ENCODE data around the gene SYT3.
"Not testable (repeated sequence)": the region's sequence is repeated elsewhere in the genome, so short reads cannot be mapped to it uniquely, and the experiment has no call there.

SYT3 gene

DNA sequence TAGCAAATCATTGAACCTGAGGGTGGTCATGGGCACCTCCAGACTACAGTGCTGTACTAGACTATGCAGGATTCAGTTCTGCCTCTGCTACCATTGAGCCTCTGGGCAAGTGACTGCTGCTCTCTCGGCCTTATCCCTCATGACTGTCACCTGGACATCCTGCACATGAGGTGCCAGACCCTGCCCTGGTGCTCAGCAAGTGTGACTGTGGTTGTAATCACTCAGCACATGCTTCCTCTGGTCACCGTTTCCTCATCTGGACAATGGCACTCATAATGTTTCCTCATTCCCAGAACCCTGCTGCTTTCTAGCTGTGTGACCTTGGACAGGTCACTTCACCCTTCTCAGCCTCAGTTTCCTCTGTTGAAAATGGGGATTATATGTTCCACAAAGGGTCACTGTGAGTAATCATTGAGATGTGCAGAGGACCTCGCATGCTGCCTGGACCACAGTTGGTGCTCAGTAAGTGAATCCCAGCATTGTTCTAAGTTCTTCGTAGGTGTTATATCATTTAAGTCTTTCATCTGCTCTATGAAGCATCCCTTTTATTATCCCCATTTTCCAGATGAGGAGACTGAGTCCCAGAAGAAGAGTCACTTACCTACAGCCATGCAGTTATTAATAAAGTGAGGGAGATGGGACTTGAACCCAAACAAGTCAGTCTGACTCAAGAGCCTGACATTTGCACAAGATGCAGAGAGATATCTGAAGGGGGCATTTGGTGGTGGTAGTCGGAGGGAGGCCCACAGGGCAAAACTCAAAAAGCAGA is 3.2 kb downstream of the SYT3 start:
- DNase-seq (ENCODE audit: low spot score) = no peak

DNA sequence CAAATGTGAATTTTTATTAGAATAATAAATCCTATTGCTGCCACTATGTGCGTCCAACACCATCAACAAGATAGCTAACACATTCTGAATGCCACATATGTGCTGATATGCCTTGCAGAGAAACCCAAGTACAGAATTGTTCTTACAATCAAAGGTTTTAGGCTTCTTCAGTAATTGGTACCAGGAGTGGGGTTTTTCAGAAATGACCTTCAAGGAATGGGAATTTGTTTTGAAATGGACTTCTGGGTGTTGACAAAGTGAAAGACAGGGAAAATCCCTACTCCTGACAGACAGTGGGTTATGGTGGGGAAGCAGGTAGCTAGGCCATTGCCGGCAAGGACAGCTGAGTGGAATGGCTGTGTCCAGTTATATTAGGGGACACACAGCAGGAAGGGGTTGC is 5.7 kb downstream of the SYT3 start:
- DNase-seq (ENCODE audit: low spot score) = no peak

DNA sequence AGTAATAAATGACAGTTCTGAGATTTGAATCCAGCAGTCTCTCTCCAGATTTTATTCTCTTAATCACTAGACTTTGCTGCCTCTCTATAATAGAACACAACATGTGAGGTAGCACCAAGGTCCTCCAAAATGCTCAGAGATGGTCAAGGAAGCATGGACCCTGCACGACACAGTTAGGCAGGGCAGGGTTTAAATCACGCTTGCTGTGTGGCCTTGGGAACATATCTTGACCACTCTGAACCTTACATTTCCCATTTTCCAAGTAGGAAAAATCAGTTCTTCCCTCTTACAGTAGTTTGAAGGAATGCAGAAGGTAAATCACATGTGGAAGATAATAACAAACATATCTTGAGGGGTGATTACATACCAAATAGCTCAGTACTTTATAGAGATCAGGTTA is 6.3 kb downstream of the SYT3 start:
- DNase-seq (ENCODE audit: low spot score) = no peak

DNA sequence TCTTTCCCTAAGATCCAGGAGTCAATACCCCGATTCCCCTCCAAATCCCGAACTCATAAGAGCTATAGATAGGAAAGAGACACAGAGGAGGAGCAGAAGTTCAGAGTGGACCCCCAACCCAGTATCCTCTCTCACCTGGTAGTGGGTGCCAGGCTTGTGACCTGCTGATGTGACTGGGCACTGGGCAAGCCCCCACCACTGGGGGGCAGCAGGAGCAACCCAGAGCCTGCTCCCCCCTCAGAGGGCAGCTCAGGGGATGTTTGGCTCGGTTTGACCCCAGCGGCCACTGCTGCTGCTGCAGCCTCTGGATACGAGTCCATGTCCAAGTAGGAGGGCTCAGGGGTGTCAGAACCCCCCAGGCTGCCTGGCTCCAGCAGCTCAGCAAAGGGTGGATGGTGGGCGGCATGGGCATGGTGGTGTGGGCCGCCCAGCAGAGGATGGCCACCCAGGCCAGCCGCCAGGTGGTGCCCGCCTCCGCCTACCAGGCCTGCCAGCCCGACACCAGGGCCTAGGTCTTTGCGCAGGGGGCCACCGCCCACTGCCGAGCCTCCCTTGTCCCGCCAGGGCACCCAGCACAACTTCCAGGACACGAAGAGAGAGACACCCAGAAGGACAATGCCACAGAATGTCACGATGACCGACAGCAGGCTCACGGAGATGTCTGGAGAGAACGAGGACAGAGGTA is 7.4 kb downstream of the SYT3 start:
- DNase-seq (ENCODE audit: low spot score) = no peak

DNA sequence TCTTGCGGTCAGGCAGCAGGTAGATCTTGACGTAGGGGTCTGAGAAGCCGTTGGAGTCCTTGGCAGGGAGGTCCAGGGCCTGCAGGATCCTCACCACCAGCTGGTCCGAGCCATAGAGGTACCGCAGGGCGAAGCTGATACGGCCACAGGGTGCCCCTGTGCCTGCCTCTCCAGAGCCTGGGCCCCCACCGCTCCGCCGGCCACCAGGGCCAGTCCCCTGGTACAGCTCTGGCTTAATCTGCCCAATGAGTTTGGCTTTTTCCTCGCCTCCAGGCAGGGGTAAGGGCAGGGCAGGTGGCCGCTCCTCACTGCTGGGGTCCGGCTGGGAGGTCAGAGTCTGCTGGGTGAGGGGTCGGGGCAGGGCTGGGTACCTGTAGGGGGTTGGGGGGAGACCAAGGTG is 9.9 kb downstream of the SYT3 start:
- DNase-seq (ENCODE audit: low spot score) = no peak

DNA sequence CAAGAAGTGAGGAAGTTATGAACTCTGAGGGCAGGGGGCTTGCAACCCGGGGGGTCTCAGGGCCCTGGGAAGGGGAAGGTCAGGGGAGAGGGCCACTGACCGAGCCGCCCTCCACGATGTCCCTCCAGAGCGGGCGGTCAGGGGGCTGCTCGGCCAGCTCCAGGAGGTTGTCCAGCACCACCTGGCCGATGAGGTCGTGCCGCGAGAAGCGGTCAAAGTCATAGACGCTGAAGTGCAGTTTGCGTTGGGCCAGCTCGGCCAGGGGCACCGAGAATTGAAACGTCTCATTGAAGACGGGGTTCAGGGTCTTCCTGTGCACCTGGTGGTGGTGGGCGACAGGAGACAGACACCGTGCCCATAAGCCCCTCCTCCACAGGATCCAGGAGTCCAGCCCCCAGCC is 10.5 kb downstream of the SYT3 start:
- no peak for DNase-seq (ENCODE audit: low spot score)

DNA sequence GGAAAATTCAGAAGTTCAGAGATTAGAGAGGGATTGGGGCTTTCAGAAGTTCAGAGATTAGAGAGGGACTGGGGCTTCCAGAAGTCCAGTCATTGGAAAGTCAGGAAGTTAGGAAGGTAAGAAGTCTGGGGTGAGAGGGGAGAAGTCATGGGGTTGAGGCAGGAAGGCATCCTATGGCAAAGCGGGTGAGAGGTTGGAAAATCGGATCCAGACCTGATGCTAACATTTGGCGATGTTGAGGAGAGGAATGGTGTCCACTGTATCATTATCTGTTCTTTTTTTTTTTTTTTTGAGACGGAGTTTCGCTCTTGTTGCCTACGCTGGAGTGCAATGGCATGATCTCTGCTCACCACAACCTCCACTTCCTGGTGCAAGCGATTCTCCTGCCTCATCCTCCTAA is 11.1 kb downstream of the SYT3 start:
- no peak for DNase-seq (ENCODE audit: low spot score)

DNA sequence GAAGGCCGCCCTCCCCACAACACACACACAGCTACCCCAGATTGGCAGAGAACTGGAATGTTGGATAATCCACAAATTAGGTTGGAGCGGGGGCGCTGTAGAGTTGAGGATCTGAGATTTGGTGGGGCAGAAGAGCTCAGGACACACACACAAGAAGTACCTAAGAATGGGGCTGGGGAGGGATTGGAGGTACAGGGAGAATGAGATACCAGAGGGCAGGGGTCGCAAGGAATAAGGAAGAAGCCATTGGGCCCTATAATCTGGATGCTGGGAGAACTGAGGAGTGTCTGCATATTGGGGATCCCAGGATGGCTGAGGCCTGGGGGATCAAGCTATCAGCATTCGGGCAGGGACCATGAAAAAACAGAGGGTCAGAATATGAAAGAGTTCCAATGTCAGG is 11.5 kb downstream of the SYT3 start:
- no peak for DNase-seq (ENCODE audit: low spot score)

DNA sequence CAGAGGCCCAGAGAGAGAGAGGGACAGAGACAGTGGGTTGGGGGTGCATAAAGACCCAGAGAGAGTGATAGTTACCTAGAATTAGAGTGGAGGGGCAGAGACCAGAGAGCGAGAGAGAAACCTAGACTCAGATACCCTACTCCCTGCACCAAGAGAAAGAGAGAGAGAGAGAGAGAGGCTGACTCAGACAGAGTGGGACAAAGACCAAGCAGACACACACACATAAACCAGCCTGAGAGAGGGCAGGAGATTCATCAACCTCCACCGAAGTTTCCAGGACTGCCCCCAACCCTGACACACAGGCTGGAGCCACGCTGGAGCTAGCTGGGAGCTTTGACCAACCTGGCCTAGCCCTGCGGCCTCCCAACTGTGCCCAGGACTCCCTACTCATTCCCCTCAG is 12.9 kb downstream of the SYT3 start:
- DNase-seq (ENCODE audit: low spot score) = no peak

DNA sequence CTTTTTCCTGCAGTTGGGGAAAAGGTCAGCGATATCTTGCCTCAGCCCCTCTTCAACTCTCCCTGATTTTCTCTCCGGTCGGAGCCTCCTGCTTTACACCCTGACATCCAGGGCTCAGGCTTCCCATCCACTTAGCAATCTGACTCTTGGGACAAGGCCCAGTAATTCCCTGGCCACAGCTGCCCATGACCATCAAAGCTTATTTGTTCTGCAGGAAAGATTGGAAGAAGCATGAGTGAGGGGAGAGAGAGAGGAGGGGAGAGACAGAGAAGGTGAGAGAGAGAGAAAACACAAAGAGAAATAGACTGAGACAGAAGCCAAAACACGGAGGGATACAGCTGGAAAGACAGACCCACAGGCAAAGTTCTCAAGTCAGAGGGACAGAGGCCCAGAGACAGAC is 13.7 kb downstream of the SYT3 start:
- DNase-seq (ENCODE audit: low spot score) = no peak

DNA sequence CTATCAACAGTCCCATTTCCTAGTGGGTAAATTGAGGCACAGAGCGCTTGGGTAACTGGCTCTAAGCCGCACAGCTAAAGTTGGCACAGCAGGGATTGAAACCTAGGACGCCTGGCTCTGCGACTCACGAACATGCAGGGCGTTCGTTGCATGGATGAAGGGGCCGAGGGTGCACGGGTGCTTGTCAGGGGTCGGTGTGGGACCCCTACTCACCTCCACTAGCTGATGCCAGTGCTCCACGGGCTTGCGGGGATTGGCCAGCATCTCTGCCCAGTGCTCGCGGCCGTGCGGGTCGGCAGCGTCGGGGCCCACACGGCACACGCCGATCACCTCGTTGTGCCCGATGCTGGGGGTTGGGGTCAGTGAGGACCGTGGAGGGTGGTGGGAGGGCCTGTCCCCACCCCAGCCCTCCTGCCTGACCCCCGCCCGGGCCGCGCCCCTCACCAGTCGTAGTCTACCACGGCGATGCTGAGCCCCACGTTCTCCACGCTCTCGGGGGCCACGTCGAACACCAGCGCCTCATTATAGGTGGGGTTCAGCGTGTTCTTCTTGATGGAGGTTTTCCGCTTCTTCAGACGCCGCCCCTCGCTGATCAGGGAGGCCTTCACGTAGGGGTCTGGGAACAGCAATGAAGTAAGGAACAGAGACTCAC is 14.6 kb downstream of the SYT3 start:
- no peak for DNase-seq (ENCODE audit: low spot score)

DNA sequence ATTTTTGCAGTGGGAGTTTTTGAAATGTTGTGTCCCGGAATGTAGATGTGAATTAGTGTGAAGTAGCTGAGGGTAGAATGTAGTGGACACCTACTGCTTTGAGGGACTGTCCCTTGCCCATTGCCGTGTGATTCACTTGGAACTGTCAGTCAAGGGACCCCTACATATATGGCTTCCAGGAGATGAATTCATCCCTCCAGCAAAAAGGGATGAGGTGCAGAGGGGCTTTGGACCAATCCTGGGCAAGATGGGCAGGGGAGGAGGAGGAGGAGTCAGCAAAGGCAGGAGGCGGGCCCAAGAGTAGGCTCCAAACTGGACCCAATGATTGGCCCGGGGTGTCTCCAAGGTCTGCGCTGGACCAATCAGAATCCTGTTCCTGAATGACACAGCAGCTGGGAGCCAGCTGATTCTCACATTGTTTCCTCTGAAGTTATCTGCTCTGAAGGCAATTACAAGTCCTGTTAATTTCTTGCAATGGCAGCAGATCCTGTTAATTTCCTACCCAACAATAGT is 19.2 kb downstream of the SYT3 start:
- not testable (repeated sequence) for DNase-seq (ENCODE audit: low spot score)

DNA sequence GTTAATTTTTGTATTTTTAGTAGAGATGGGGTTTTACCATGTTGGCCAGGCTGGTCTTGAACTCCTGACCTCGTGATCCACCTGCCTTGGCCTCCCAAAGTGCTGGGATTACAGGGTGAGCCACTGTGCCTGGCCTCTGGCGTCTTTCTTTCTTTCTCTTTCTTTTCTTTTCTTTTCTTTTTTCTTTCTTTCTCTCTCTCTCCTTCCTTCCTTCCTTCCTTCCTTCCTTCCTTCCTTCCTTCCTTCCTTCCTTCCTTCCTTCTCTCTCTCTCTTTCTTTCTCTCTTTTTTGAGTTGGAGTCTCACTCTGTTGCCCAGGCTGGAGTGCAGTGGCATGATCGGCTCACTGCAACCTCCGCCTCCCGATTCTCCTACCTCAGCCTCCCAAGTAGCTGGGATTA is 20.5 kb downstream of the SYT3 start:
- not testable (repeated sequence) for DNase-seq (ENCODE audit: low spot score)

DNA sequence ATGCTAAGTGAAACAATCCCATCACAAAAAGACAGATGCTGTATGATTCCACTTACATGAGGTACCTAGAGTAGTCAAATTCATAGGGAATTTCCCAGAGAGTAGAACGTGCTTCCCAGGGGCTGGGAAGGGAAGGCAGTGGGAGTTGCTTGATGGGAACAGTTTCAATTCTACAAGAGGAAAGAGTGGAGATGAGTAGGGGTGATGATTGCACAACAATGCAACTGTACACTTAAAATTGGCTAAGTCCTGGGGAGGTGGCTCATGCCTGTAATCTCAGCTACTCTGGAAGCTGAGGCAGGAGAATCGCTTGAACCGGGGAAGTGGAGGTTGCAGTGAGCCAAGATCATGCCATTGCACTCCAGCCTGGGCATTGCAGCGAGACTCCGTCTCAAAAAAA is 21.3 kb downstream of the SYT3 start:
- not testable (repeated sequence) for DNase-seq (ENCODE audit: low spot score)

DNA sequence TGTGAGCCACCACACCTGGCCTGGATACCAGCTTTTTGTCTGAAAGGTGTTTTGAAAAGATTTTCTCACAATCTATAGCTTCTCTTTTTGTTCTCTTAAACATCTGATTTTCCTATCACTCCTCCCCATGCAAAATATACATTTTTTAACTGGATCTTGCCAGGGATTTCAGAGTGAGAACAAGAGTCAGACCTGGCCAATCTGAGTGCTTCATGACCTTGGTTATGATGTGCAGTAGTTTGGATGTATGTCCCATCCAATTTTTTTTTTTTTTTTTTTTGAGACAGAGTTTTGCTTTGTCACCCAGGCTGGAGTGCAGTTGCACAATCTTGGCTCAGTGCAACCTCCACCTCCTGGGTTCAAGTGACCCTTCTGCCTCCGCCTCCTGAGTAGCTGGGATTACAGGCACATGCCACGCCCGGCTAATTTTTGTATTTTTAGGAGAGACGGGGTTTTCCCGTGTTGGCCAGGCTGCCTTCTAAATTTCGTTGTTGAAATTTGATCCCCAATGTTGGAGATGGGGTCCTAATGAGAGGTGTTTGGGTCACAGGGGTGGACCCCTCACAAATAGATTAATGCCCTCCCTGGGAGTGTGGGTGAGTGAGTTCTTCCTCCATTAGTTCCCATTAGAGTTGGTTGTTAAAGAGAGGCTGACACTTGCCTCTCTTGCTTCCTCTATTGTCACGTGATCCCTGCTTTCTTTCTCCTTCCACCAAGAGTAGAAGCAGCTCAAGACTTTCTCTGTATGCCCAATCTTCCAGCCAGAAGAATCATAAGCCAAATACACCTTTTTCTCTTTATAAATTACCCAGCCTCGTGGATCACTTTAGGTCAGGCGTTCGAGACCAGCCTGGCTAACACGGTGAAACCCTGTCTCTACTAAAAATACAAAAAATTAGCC is 26.9 kb downstream of the SYT3 start:
- not testable (repeated sequence) for DNase-seq (ENCODE audit: low spot score)

DNA sequence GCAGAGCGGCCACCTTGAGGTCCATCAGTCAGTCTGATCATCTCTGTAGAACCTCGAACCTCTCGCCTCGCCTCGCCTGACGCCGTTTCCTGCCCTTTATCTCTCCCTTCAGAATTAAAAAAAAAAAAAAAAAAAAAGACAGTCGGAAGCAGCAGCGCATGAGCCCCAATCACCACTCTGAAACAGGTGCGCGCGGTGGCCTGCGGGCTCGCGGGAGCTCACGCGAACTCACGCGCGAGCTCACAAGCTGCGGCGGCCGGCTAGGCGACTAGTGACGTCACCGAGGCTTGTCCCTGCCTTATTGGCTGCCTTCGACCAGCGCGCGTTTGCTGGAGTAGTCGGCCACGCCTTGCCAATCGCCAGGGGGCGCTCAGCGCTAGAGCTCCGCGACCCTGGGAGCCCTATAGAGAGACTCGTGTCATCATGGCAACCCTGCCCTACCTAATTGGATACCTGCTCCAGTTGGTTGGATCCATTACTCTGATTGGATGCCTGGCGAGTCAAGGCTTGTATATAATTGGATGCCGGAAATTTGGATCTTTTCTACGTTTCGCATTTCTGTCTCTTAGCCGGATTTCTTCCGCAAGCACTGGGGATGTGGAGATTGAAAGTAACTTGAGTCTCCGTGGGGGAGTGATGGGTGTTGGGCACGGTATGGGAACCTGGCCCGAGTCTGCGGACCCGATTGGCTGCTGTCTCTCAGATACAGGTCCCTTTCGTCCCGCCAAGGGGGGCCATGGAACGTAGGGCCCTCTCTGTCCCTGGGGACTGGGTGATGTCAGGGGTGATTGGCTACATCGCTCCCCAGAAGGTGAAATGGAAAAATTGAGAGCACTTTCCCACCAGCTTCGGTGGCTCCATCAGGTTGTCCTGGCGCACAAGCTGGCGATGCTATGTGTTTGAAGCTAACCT is 31.6 kb downstream of the SYT3 start:
- DNase-seq (ENCODE audit: low spot score) = peak; percentile 94

DNA sequence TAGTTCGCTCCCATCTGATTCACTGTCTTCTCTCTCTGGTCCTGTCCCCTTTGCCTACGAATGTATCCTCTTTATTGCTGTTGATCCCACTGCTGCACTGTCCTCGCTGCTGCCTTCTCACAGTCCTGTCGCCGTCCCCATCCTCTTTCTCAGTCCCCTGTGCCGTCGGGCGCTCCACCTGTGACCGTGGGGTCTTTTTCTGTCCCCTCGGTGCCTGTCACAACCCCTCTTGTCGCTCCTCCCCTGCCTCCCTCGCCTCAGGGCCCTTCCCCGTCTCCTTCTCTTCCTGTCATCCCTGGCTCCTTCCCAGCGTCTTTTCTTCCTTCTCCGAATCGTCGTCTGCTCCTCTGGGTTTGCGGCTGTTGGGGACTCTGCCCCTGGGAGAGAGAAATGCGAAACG is 32.3 kb downstream of the SYT3 start:
- DNase-seq (ENCODE audit: low spot score) = no peak

DNA sequence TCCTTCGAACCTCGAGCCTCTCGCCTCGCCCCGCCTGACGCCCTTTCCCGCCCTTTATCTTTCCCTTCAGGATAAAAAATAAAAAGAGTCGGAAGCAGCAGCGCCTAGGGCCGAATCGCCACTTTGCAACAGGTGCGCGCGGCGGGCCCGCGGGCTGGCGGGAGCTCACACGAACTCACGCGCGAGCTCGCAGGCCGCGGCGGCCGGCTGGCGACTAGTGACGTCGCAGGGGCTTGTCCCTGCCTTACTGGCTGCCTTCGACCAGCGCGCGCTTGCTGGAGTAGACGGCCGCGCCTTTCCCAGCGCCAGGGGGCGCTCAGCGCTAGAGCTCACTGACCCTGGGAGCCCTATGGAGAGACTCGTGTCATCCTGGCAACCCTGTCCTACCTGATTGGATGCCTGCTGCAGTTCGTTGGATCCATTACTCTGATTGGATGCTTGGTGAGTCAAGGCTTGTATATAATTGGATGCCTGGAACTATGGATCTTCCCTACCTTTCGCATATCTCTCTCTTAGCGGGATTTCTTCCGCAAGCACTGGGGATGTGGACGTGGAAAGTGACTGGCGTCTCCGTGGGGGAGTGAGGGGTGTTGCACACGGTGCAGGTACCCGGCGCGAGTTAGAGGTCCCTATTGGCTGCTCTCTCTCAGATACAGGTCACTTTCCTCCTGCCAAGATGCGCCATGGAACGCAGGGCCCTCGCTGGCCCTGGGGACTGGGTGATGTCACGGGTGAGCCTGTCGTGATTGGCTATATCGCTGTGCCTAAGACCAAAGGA is 33.4 kb downstream of the SYT3 start:
- DNase-seq (ENCODE audit: low spot score) = not testable (repeated sequence)

DNA sequence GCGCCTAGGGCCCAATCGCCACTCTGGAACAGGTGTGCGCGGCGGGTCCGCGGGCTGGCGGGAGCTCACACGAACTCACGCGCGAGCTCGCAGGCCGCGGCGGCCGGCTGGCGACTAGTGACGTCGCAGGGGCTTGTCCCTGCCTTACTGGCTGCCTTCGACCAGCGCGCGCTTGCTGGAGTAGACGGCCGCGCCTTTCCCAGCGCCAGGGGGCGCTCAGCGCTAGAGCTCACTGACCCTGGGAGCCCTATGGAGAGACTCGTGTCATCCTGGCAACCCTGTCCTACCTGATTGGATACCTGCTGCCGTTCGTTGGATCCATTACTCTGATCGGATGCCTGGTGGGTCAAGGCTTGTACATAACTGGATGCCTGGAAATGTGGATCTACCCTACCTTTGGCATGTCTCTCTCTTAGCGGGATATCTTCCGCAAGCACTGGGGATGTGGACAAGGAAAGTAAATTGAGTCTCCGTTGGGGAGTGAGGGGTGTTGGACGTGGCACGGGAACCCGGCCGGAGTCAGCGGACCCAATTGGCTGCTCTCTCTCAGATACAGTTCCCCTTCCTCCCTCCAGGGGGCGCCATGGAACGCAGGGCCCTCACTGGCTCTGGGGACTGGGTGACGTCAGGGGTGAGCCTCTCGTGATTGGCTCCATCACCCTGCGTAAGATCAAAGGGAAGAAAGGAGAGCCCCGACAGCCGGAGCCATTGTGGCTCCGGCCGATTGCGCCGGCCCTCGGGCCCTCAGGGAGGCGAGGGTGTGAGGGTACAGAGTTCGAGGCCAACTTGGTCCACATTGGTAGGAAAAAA is 35.2 kb downstream of the SYT3 start:
- DNase-seq (ENCODE audit: low spot score) = not testable (repeated sequence)
